ENCODE data around the gene LEF1. TPM values are rescaled to one million over a fixed set of nuclear protein-coding genes. Genes with fewer than 3 reads are reported as not detected.
A peak's percentile ranks its signal among the peaks of the same experiment; 100 is the strongest.

The LEF1 gene
- total and polyA plus RNA-seq, 9 of the 15 experiments (the other 6 are each of a cell fraction or from before 2014, with no cell fraction given), result 15.1 to 81.1 (median 29.7) TPM

- TF ChIP-seq REST (IDR thresholded peaks at IDR 0.05; ENCODE audit: borderline replicate concordance), result no peak
- no peak for TF ChIP-seq REST (CRISPR knock-in tag; IDR thresholded peaks at IDR 0.05; ENCODE audit: low read depth)
- TF ChIP-seq KAT7 (CRISPR knock-in tag; IDR thresholded peaks at IDR 0.05; ENCODE audit: borderline replicate concordance), result no peak
- TF ChIP-seq ZNF444 (CRISPR knock-in tag; IDR thresholded peaks at IDR 0.05), result no peak
- TF ChIP-seq MNT (conservative IDR thresholded peaks at IDR 0.05), result peak in 1 of 2 experiments; percentile 49; a peak in 1 of 4 replicates
- TF ChIP-seq HDAC1 (IDR thresholded peaks at IDR 0.05), result no peak
- no peak for TF ChIP-seq ZNF398 (CRISPR knock-in tag; IDR thresholded peaks at IDR 0.05)
- no peak for TF ChIP-seq THAP12 (CRISPR knock-in tag; IDR thresholded peaks at IDR 0.05)
- no peak for TF ChIP-seq ZNF431 (CRISPR knock-in tag; IDR thresholded peaks at IDR 0.05)
- no peak for TF ChIP-seq SAFB2 (IDR thresholded peaks at IDR 0.05; ENCODE audit: borderline replicate concordance, low read depth, low read length, severe bottlenecking)
- peak; percentile 48 for TF ChIP-seq EP400 (IDR thresholded peaks at IDR 0.05)
- peak; percentile 30; the same call in 1 of the 2 replicates for TF ChIP-seq HDGF (IDR thresholded peaks at IDR 0.05)
These were observed 4.9 kb upstream of the LEF1 start (continued) for GRCh38 chr4:108173599-108174057.

Data from K562 (cell line).